ENCODE data around the gene UGGT1.
A peak's percentile ranks its signal among the peaks of the same experiment; 100 is the strongest.
"Not testable (repeated sequence)": the region's sequence is repeated elsewhere in the genome, so short reads cannot be mapped to it uniquely, and the experiment has no call there.

UGGT1 gene

GRCh38 chr2:128178149-128178649 lies 87.2 kb downstream of the UGGT1 start:
- no peak for DNase-seq

GRCh38 chr2:128178650-128179460 lies 87.9 kb downstream of the UGGT1 start:
- peak in 1 of 2 experiments; percentile 8 for DNase-seq

GRCh38 chr2:128179461-128179755 lies 88.4 kb downstream of the UGGT1 start:
- DNase-seq: no peak

GRCh38 chr2:128180031-128180430 lies 89.0 kb downstream of the UGGT1 start:
- no peak for DNase-seq

- DNase-seq: no peak
These were observed 94.6 kb downstream of the UGGT1 start for GRCh38 chr2:128185576-128185975.

- DNase-seq: no peak
These were observed 96.1 kb downstream of the UGGT1 start for GRCh38 chr2:128187032-128187654.

- no peak for DNase-seq
These were observed 104.5 kb downstream of the UGGT1 start for GRCh38 chr2:128195435-128195984.

GRCh38 chr2:128196026-128196425 lies 105.0 kb downstream of the UGGT1 start:
- DNase-seq: no peak

GRCh38 chr2:128196471-128196931 lies 105.5 kb downstream of the UGGT1 start:
- no peak for DNase-seq

- no peak for DNase-seq
These were observed 106.1 kb downstream of the UGGT1 start for GRCh38 chr2:128197059-128197458.

GRCh38 chr2:128198656-128199055 lies 107.7 kb downstream of the UGGT1 start:
- DNase-seq: no peak

- DNase-seq: no peak
These were observed 108.1 kb downstream of the UGGT1 start for GRCh38 chr2:128199141-128199540.

GRCh38 chr2:128202791-128203190 lies 111.8 kb downstream of the UGGT1 start:
- no peak for DNase-seq

- DNase-seq: no peak
These were observed 115.2 kb downstream of the UGGT1 start for GRCh38 chr2:128206245-128206644.

- DNase-seq: no peak
These were observed 117.0 kb downstream of the UGGT1 start for GRCh38 chr2:128208023-128208422.

- not testable (repeated sequence) for DNase-seq
These were observed 117.8 kb downstream of the UGGT1 start for GRCh38 chr2:128208631-128209324.

- no peak for DNase-seq
These were observed 123.3 kb downstream of the UGGT1 start for GRCh38 chr2:128214251-128214650.

GRCh38 chr2:128214866-128215460 lies 124.0 kb downstream of the UGGT1 start:
- DNase-seq: no peak

GRCh38 chr2:128215897-128216642 lies 125.1 kb downstream of the UGGT1 start:
- DNase-seq: no peak

- DNase-seq: no peak
These were observed 126.7 kb downstream of the UGGT1 start for GRCh38 chr2:128217671-128218070.

- DNase-seq: no peak
These were observed 128.9 kb downstream of the UGGT1 start for GRCh38 chr2:128219891-128220290.

GRCh38 chr2:128227862-128228261 lies 136.9 kb downstream of the UGGT1 start:
- no peak for DNase-seq
